HG03442 (cell line): ENCODE data around the gene ZNRF1.
"Not testable (repeated sequence)": the region's sequence is repeated elsewhere in the genome, so short reads cannot be mapped to it uniquely, and the experiment has no call there.

Source experiments
- ATAC-seq: cut with Tn5 transposase; IDR thresholded peaks from one replicate; pipeline ENCODE4 v1.9.1; 2021; ENCODE audit warnings: mild to moderate bottlenecking, moderate library complexity; ENCODE audit not compliant: unreplicated experiment

Gene ZNRF1

GRCh38 chr16:75026239-75026891 is 27.5 kb downstream of the ZNRF1 start:
- not testable (repeated sequence) for ATAC-seq

GRCh38 chr16:75026892-75027391 is 28.1 kb downstream of the ZNRF1 start:
- no peak for ATAC-seq

- ATAC-seq = no peak
Observed at GRCh38 chr16:75027520-75028300, 28.9 kb downstream of the ZNRF1 start.

GRCh38 chr16:75028544-75029135 is 29.8 kb downstream of the ZNRF1 start:
- no peak for ATAC-seq

GRCh38 chr16:75029854-75030253 is 31.0 kb downstream of the ZNRF1 start:
- ATAC-seq = no peak

GRCh38 chr16:75032655-75033054 is 33.8 kb downstream of the ZNRF1 start:
- ATAC-seq = no peak

GRCh38 chr16:75035410-75035968 is 36.7 kb downstream of the ZNRF1 start:
- no peak for ATAC-seq

GRCh38 chr16:75038036-75038858 is 39.4 kb downstream of the ZNRF1 start:
- no peak for ATAC-seq

- ATAC-seq = no peak
Observed at GRCh38 chr16:75039941-75040340, 41.1 kb downstream of the ZNRF1 start.

- ATAC-seq = peak; percentile 6
Observed at GRCh38 chr16:75042426-75043174, 43.8 kb downstream of the ZNRF1 start.

- ATAC-seq = peak; percentile 61
Observed at GRCh38 chr16:75043175-75043895, 44.5 kb downstream of the ZNRF1 start.

- ATAC-seq = no peak
Observed at GRCh38 chr16:75044800-75045361, 46.1 kb downstream of the ZNRF1 start.

GRCh38 chr16:75045424-75045823 is 46.6 kb downstream of the ZNRF1 start:
- ATAC-seq = no peak

GRCh38 chr16:75048054-75048453 is 49.2 kb downstream of the ZNRF1 start:
- ATAC-seq = no peak

- ATAC-seq = no peak
Observed at GRCh38 chr16:75048530-75048929, 49.7 kb downstream of the ZNRF1 start.

GRCh38 chr16:75052481-75053202 is 53.8 kb downstream of the ZNRF1 start:
- ATAC-seq = no peak

GRCh38 chr16:75053791-75054555 is 55.1 kb downstream of the ZNRF1 start:
- ATAC-seq = no peak

- no peak for ATAC-seq
Observed at GRCh38 chr16:75054556-75054947, 55.7 kb downstream of the ZNRF1 start.
